K562 (cell line): Measurements from ENCODE around the gene NEB. TPM values are rescaled to one million over a fixed set of nuclear protein-coding genes. Genes with fewer than 3 reads are reported as not detected.

ENCODE experiments used
- ATAC-seq: fragments of 200-7000 bp; cut with Tn5 transposase; 3 replicates; pipeline ENCODE4 v1.9.1; 2020; ENCODE audit warnings: moderate library complexity
- BruUV-seq: library from RNA; stranded (reverse); fragments of 400-500 nt; replicated peaks from 2 replicates; lab custom pipeline; 2021; lab: Mats Ljungman, UMichigan
- CTCF ChIA-PET: fragments of 300-600 bp; formaldehyde crosslinking; extraction: SDS; loops from one replicate; lab custom pipeline; 2021; ENCODE audit warnings: low intra/inter-chr PET ratio; lab: Yijun Ruan, JAX
- POLR2A ChIA-PET: fragments of 300-600, 350-650 bp; sonication (Branson Sonifier 250); formaldehyde crosslinking; extraction: SDS; loops from one replicate; lab custom pipeline; 2021; ENCODE audit warnings: antibody characterized with exemption, inconsistent platforms; lab: Yijun Ruan, JAX
- DNase-seq, 4 experiments: peaks; one replicate each; pipeline versions ENCODE4 v3.0.0 to v3.0.0-alpha.2; 2011 to 2018; ENCODE audit warnings: low spot score in 3 of 4, mixed read lengths in 3 of 4; ENCODE audit errors: extremely low read depth in 1 of 4
- FAIRE-seq: peaks from 2 replicates; lab custom pipeline; 2011; peaks lifted over from hg19 to GRCh38; lab: Jason Lieb, UNC
- H2AFZ ChIP-seq: 2 replicates; pipeline ENCODE4 v1.6.0; 2011; ENCODE audit warnings: low read depth, low read length, control low read depth, inconsistent platforms
- H3K27ac ChIP-seq: fragments of 200-600 bp; 3 replicates; pipeline ENCODE4 v1.8.0; 2011; ENCODE audit warnings: low read depth, mild to moderate bottlenecking, control low read depth, inconsistent platforms, low read length, moderate library complexity, mixed read lengths; ENCODE audit errors: extremely low read depth
- H3K27me3 ChIP-seq, 2 experiments: fragments of 300-600 bp in 1 of 2; 2 replicates in 1 of 2; 3 replicates in 1 of 2; pipeline versions ENCODE4 v1.6.0 to v1.8.0; 2011; ENCODE audit warnings: inconsistent platforms in 2 of 2, low read length in 2 of 2, mild to moderate bottlenecking in 1 of 2, mixed read lengths in 1 of 2, moderate library complexity in 1 of 2; ENCODE audit not compliant: control insufficient read depth in 2 of 2, insufficient read depth in 2 of 2
- H3K36me3 ChIP-seq: fragments of 300-600 bp; 3 replicates; pipeline ENCODE4 v1.8.0; 2011; ENCODE audit warnings: mild to moderate bottlenecking, low read length, inconsistent platforms; ENCODE audit not compliant: control insufficient read depth, insufficient read depth
- H3K4me1 ChIP-seq, 2 experiments: fragments of 200-600 bp in 1 of 2; replicated peaks in 1 of 2; 2 replicates in 1 of 2; 3 replicates in 1 of 2; pipeline versions ENCODE4 v1.5.1 to v1.8.0; 2011; ENCODE audit warnings: inconsistent platforms in 2 of 2, low read length in 2 of 2, mild to moderate bottlenecking in 1 of 2, mixed read lengths in 1 of 2, moderate library complexity in 1 of 2; ENCODE audit not compliant: control insufficient read depth in 2 of 2, insufficient read depth in 2 of 2
- H3K4me2 ChIP-seq: 2 replicates; pipeline ENCODE4 v1.6.1; 2011; ENCODE audit warnings: low read length, control low read depth, inconsistent platforms, mixed read lengths; ENCODE audit not compliant: insufficient read depth
- H3K4me3 ChIP-seq: fragments of 200-600 bp; sonication (generic), shearing (Covaris generic); 2 replicates; pipeline ENCODE4 v1.5.1; 2016; ENCODE audit warnings: control low read depth, inconsistent platforms
- H3K79me2 ChIP-seq: fragments of 200-600 bp; 3 replicates; pipeline ENCODE4 v1.8.0; 2011; ENCODE audit warnings: low read length, inconsistent platforms; ENCODE audit not compliant: control insufficient read depth, insufficient read depth
- H3K9ac ChIP-seq, 2 experiments: 2 replicates each; pipeline versions ENCODE4 v1.6.0 to v1.6.1; 2011; ENCODE audit warnings: low read depth in 2 of 2, low read length in 2 of 2, control low read depth in 1 of 2, inconsistent platforms in 1 of 2, mild to moderate bottlenecking in 1 of 2, mixed read lengths in 1 of 2; ENCODE audit not compliant: insufficient read depth in 1 of 2
- H3K9me1 ChIP-seq: one replicate; pipeline ENCODE4 v1.6.0; 2011; ENCODE audit warnings: inconsistent platforms, mild to moderate bottlenecking, low read length, moderate library complexity; ENCODE audit not compliant: control insufficient read depth, insufficient read depth
- H3K9me3 ChIP-seq: replicated peaks from 2 replicates; pipeline ENCODE4 v1.5.1; 2011; ENCODE audit warnings: low read depth, low read length, inconsistent platforms; ENCODE audit not compliant: control insufficient read depth, insufficient read depth
- H4K20me1 ChIP-seq: replicated peaks from 2 replicates; pipeline ENCODE4 v1.6.1; 2011; ENCODE audit warnings: low read length, inconsistent platforms, mixed read lengths; ENCODE audit not compliant: control insufficient read depth, insufficient read depth
- BACH1 ChIP-seq: fragments of 200-800 bp; sonication (Bioruptor generic); IDR thresholded peaks from 2 replicates; pipeline ENCODE4 v1.6.1; 2016; ENCODE audit warnings: missing genetic modification characterization, missing compliant biosample characterization
- CBX2 ChIP-seq: fragments of 200-600 bp; sonication (generic); IDR thresholded peaks from one replicate; pipeline ENCODE4 v1.6.1; 2012; ENCODE audit warnings: mild to moderate bottlenecking, low read length, inconsistent platforms; ENCODE audit not compliant: insufficient read depth, poor library complexity, severe bottlenecking
- HMGN3 ChIP-seq: IDR thresholded peaks from 2 replicates; pipeline ENCODE4 v1.6.1; 2011; ENCODE audit warnings: borderline replicate concordance, low read depth, mild to moderate bottlenecking, mixed read lengths, low read length; ENCODE audit not compliant: insufficient read length; ENCODE audit errors: extremely low read depth
- HSF4 ChIP-seq: fragments of 250-450 bp; sonication (Bioruptor Pico); IDR thresholded peaks from 2 replicates; pipeline ENCODE4 v2.1.2; 2022; ENCODE audit warnings: mild to moderate bottlenecking, moderate library complexity, borderline replicate concordance
- KDM2B ChIP-seq: fragments of 250-450 bp; sonication (Bioruptor Pico); IDR thresholded peaks from 2 replicates; pipeline ENCODE4 v1.8.0; 2021; ENCODE audit warnings: mild to moderate bottlenecking, moderate library complexity
- MAFK ChIP-seq: IDR thresholded peaks from 2 replicates; pipeline ENCODE4 v1.6.1; 2011; ENCODE audit warnings: low read length, improper control_type of control experiment
- POLR2A ChIP-seq: fragments of 450-650 bp; conservative IDR thresholded peaks from 2 replicates; pipeline ENCODE4 v1.6.1; 2016
- THAP7 ChIP-seq: fragments of 250-450 bp; sonication (Bioruptor Pico); IDR thresholded peaks from 2 replicates; pipeline ENCODE4 v1.5.0; 2021
- ZC3H8 ChIP-seq: fragments of 450-650 bp; IDR thresholded peaks from 2 replicates; pipeline ENCODE4 v1.6.1; 2017
- ZNF121 ChIP-seq: sonication (generic); formaldehyde crosslinking; conservative IDR thresholded peaks from 2 replicates; pipeline ENCODE4 v1.8.0; 2022; ENCODE audit warnings: missing genetic modification reagents
- ZNF830 ChIP-seq: fragments of 250-450 bp; sonication (Bioruptor Pico); IDR thresholded peaks from 2 replicates; pipeline ENCODE4 v1.5.0; 2021; ENCODE audit warnings: mild to moderate bottlenecking
- WGBS: fragments of 100-300 bp; shearing (Covaris generic); methylation state at CpG from one replicate; pipeline ENCODE4 v1.1.6; 2016; ENCODE audit warnings: low coverage, mixed read lengths; ENCODE audit not compliant: insufficient coverage; ENCODE audit errors: missing lambda C conversion rate; 5-methylcytosine and 5-hydroxymethylcytosine counted together
- in situ Hi-C: fragments of 300-500 bp; cut with MboI; formaldehyde crosslinking; loops from 4 replicates; pipeline ENCODE4 v1.15.0; 2018; ENCODE audit warnings: inconsistent platforms, mixed read lengths
- intact Hi-C: fragments of 100-400 bp; cut with micrococcal nuclease; formaldehyde crosslinking; loops from 2 replicates; pipeline ENCODE4 v1.14.2; 2022
- polyA plus RNA-seq, 8 experiments: library from polyadenylated mRNA; depleted of rRNA in 4 of 8; stranded (reverse) in 5 of 8; unstranded in 3 of 8; fragments of >200 nt; fragmentation: Nextera tagmentation in 2 of 8; fragmentation: Illumina TruSeq in 1 of 8; extraction: Ambion mirVana in 2 of 8; extraction: Trizol in 1 of 8; gene quantifications; 2 replicates each; pipeline versions ENCODE4 v1.2.1 to v1.2.3, GENCODE V29; 2011 to 2014; ENCODE audit warnings: inconsistent platforms in 1 of 8, missing spikeins in 1 of 8
- total RNA-seq, 7 experiments: library from RNA; depleted of rRNA in 6 of 7; stranded (reverse); fragments of >200 nt in 6 of 7; fragmentation: Illumina TruSeq in 2 of 7; extraction: Trizol in 2 of 7; gene quantifications; 2 replicates each; pipeline versions ENCODE4 v1.2.1 to v1.2.3, GENCODE V29; 2011 to 2021; ENCODE audit warnings: low replicate concordance in 1 of 7

Gene NEB
- total and polyA plus RNA-seq, 9 of the 15 experiments (the other 6 are each of a cell fraction or from before 2014, with no cell fraction given) = 1.7 to 3.8 (median 2.9) TPM

- intact Hi-C loops (no loop called here), in situ Hi-C loops (no loop called here)
- Histone ChIP-seq H3K9me1 (no peaks in the 10 kb centered on the region), H3K27ac (no peak overlapping the region), H3K4me3 (no peak overlapping the region), H3K79me2 (no peaks in the 10 kb centered on the region), H3K4me2 (no peak overlapping the region), H3K27me3 (no peaks in the 10 kb centered on the region), H3K4me1 (no peaks in the 10 kb centered on the region), H4K20me1 (no peaks in the 10 kb centered on the region), H3K9me3 (no peaks in the 10 kb centered on the region), H3K36me3 (peaks cover 74% of the 10 kb centered on the region), H2AFZ (no peak overlapping the region), H3K9ac (no peak overlapping the region)
- no peak for DNase-seq
- ATAC-seq = peak; percentile 27; the same call in 2 of the 3 replicates
- ChIA-PET CTCF (no interaction called here), POLR2A (no interaction called here)
- no peak for TF ChIP-seq CBX2
- TF ChIP-seq POLR2A = peak; percentile 31; the same call in 1 of the 2 replicates
- BruUV-seq = no TSS peak
- 91% methylated on average over 6 of the region's 6 CpGs for WGBS
- no peak for FAIRE-seq
Measured at GRCh38 chr2:151483546-151483945, 250.7 kb downstream of the NEB start.

GRCh38 chr2:151482171-151482725, 252.0 kb downstream of the NEB start:
- 93% methylated on average over 4 of the region's 4 CpGs for WGBS
- FAIRE-seq = no peak
- Histone ChIP-seq H3K9me1 (no peaks in the 10 kb centered on the region), H3K27ac (no peak overlapping the region), H3K4me2 (no peak overlapping the region), H2AFZ (no peak overlapping the region), H3K9me3 (no peaks in the 10 kb centered on the region), H4K20me1 (no peaks in the 10 kb centered on the region)
- POLR2A ChIA-PET = interaction anchor here (0.5 kb wide), 1 partner anchor 35 kb away, joined by 3 read pairs; no protein-coding TSS in a partner anchor
- intact Hi-C loops (no loop called here), in situ Hi-C loops (no loop called here)
- BruUV-seq = no TSS peak
- no peak for DNase-seq
- TF ChIP-seq MAFK = no peak
- no peak for TF ChIP-seq ZNF121 (CRISPR knock-in tag)
- TF ChIP-seq ZC3H8 = no peak
- no peak for TF ChIP-seq THAP7 (CRISPR knock-in tag)
- no peak for TF ChIP-seq KDM2B (CRISPR knock-in tag)
- TF ChIP-seq HSF4 (CRISPR knock-in tag) = no peak
- TF ChIP-seq HMGN3 = no peak
- TF ChIP-seq BACH1 (tag) = no peak
- no peak for TF ChIP-seq ZNF830 (CRISPR knock-in tag)
- TF ChIP-seq, all 486 proteins: peak for 0
- ATAC-seq = no peak
- no peak overlapping the region for H3K9ac ChIP-seq
- no peaks in the 10 kb centered on the region for H3K79me2 ChIP-seq
- CTCF ChIA-PET = no interaction called here
- H3K36me3 ChIP-seq = peaks cover 84% of the 10 kb centered on the region
- H3K4me1 ChIP-seq = no peaks in the 10 kb centered on the region
- no peak overlapping the region for H3K4me3 ChIP-seq
- no peaks in the 10 kb centered on the region for H3K27me3 ChIP-seq
